Suprapubic skin (tissue), 4 donors: ENCODE data around the gene PTGIS.

Experiments
- POLR2A ChIP-seq, 2 donors: fragments of 450-650 bp; IDR thresholded peaks; one replicate each; pipeline ENCODE4 v1.6.1; 2017; ENCODE audit warnings: antibody characterized with exemption in 2 of 2, mild to moderate bottlenecking in 2 of 2, moderate library complexity in 2 of 2
- POLR2AphosphoS5 ChIP-seq, 3 donors: sonication (generic); formaldehyde crosslinking; IDR thresholded peaks; one replicate each; pipeline ENCODE4 v1.6.1; 2017; ENCODE audit warnings: antibody characterized with exemption in 3 of 3
- TF ChIP-seq, protein P1 (sequence below), 2 donors: fragments of 200-600 bp in 1 of 2; fragments of 450-650 bp in 1 of 2; sonication (generic) in 1 of 2; IDR thresholded peaks; one replicate each; pipeline ENCODE4 v1.5.1; 2016 to 2019; ENCODE audit warnings: antibody characterized with exemption in 2 of 2, mild to moderate bottlenecking in 1 of 2, moderate library complexity in 1 of 2

DNA sequence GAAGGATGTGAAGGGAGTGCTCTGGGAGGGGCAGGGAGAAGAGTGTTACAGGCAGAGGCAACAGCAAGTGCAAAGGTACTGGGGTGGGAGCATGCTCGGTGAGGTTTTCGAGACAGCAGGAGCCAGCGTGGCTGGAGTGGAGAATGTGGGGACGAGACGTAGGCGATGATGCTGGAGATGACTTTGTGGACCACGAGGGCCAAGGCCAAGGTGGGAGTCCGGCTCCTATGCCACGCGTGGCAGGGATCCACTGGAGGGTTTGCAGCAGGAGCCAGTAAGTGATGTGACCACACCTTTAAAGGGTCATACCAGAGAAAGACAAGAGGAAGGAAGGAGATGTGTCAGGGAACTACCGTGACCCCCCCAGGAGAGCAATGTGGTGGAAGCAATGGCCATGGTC lies 7.3 kb downstream of the PTGIS start:
- TF ChIP-seq, protein P1, sequence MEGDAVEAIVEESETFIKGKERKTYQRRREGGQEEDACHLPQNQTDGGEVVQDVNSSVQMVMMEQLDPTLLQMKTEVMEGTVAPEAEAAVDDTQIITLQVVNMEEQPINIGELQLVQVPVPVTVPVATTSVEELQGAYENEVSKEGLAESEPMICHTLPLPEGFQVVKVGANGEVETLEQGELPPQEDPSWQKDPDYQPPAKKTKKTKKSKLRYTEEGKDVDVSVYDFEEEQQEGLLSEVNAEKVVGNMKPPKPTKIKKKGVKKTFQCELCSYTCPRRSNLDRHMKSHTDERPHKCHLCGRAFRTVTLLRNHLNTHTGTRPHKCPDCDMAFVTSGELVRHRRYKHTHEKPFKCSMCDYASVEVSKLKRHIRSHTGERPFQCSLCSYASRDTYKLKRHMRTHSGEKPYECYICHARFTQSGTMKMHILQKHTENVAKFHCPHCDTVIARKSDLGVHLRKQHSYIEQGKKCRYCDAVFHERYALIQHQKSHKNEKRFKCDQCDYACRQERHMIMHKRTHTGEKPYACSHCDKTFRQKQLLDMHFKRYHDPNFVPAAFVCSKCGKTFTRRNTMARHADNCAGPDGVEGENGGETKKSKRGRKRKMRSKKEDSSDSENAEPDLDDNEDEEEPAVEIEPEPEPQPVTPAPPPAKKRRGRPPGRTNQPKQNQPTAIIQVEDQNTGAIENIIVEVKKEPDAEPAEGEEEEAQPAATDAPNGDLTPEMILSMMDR (IDR thresholded peaks at IDR 0.05), result no peak
- TF ChIP-seq POLR2A (IDR thresholded peaks at IDR 0.05), result no peak
- TF ChIP-seq POLR2AphosphoS5 (IDR thresholded peaks at IDR 0.05), result no peak
